Astrocyte of the hippocampus (primary cell): ENCODE results near the gene LMBRD1.

ENCODE experiments used
- DNase-seq: peaks from one replicate; pipeline ENCODE4 v3.0.0; 2011; ENCODE audit warnings: low read depth, low spot score

The LMBRD1 gene

GRCh38 chr6:69631552-69632346 is 165.1 kb downstream of the LMBRD1 start:
- DNase-seq, result peak; percentile 65

DNA sequence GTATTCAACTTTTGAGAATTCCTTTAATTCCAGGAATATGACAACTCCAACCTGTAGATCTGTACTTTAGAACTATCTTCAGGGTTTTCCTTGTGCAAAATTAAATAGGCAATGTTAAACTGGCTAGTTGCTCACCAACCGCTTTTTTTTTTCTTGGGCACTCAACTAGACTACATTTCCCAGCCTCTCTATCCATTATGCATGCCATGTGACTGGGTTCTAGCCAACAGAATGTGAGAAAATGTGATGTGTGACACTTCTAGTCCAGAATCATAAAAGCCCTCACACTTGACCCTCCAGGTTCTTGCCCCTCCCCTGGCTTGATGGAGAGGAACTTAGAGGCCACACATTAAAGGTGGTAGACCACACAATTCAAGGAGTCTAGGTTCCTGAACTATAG is 166.0 kb downstream of the LMBRD1 start:
- DNase-seq, result no peak

DNA sequence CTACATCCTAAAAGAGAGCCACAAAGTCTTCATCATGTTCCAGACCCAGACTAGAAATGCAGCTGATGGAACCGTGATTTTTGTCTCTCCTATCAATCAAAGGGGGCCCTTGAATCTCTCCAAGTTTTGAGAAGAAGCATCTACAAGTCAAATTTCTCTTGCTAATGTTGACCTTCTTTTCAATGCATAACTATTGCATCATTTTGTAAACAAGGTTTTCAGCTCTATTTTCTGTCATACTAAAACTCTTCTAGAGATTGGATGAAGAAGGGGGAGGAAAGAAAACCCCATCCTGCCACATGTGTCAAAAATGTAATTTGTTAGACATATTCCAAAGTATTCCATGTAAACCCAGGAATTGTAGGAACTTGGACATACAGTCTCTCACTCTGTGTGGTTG is 169.2 kb downstream of the LMBRD1 start:
- no peak for DNase-seq

- DNase-seq, result no peak
Measured at GRCh38 chr6:69624944-69625343, 171.9 kb downstream of the LMBRD1 start.
